Smooth muscle cell of the brain vasculature (primary cell): ENCODE measurements around the gene JUN.
"Not testable (repeated sequence)": the region's sequence is repeated elsewhere in the genome, so short reads cannot be mapped to it uniquely, and the experiment has no call there.

ENCODE experiments used
- DNase-seq: peaks from one replicate; pipeline ENCODE4 v3.0.0-alpha.2; 2012; ENCODE audit warnings: low read depth, low spot score

The JUN gene

DNA sequence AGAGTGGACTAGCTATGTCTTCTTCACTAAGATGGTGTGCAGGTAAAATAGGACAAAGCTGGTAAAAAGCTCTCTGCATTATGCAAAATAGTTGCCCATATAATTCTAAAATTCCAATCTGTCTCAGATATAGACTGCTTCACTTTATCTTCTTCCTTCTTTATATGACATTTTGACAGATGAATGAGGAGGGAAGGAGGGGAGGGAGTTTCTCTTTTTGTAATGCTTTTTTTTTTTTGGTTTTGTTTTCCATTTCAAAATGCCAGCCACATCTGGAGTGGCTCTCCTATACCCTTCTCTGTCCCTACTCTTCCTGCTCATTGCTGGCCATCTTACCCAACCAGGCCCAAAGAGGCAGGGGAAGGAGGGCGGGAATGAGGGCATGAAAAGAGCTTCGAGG is 24.2 kb upstream of the JUN start:
- no peak for DNase-seq

GRCh38 chr1:58805716-58806571 is 22.1 kb upstream of the JUN start:
- no peak for DNase-seq

- DNase-seq = no peak
Measured at GRCh38 chr1:58804853-58805565, 21.2 kb upstream of the JUN start.

DNA sequence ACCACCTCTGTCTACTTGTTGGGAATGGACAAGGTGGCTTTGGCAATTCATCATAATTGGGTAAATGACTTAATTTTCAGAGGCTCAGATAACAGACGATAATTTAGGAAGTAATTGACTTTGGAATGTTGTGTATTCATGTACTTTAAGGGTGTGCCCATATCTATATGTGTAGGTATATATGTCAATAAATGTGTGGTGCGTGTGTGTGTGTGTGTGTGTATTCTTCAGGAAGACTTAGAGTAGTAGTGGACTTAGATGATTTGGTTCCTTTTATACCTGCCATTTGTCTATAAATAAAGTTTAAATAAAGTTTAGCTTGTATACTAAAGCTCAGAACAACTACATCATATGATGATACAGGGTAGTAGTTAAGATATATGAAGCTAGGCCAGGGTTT is 20.0 kb upstream of the JUN start:
- DNase-seq = no peak

DNA sequence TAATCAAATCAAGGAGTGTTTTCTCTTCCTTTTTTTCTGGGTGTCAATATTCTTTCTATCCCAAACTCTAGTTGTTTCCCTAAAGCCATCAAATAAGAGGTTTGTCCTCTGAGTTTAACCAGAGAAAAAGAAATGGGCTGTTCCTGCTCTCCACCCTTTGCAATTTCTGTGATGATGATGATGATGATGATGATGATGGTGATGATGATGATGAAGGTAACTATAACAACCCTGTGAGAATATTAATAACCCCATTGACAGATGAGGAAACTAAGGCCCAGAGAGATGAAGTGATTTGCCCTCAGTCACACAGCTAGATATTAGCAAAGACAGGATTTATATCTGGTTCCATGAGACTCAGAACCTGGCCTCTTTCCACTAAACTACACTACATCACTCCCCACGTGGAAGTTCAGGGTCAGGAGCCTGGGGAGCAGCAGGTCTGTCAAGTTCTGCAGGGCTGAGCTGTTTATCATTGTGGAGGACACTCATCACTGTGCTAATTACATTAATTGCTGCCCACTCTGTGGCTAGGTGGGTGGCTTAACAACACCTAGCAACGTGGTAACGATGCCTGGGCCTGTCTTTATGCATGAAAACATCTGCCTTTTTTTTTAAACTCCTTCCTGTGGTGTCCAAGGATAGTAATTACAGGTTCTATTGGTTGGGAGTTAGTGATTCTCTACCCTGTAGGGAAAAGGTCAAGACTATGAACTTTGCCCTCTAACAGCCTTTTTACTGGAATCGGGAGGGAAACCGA is 19.0 kb upstream of the JUN start:
- DNase-seq = no peak

GRCh38 chr1:58801286-58801685 is 17.4 kb upstream of the JUN start:
- not testable (repeated sequence) for DNase-seq

DNA sequence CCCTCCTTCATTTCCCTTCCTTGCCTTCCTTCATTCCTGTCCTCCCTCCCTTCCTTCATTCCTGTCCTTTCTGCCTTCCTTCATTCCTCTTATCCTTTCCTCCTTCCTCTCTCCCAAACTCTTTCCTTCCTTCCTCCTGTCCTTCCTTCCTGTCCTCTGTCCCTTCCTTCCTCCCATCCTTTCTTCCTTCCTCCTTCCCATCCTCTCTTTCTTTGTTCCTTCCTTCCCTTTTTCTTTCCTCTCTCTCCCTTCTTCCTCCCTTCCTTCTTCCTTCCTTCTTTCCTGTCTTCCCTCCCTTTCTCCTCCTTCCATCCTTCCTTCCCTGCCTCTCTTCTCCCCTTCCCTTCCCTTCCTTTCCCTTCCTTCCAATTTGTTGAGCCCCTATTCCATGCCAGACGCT is 15.8 kb upstream of the JUN start:
- DNase-seq = no peak

DNA sequence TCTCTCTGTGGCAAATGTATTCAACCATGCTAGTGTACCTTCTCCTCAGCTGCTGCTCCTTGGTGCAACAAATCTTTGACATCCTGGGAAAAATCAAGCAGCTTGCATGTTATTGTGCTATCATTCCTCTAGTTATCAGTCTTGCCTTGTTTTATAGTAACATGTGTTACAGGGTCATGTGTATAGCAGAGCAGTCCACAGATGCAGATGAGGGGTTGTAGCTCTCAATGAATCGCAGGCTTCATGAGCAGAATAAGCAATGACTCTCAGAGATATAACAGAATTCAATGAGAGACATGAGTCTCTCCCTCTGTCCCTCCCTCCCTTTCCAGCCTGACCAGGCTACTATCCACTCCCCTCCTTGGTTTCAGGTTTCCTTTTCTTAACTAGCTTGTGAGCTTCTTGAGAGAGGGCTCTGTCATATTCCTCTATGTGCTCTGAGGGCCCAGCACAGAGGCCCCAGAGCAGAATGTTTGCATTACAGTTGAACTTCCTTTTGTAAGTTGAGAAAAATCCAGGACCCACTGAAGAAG is 15.1 kb upstream of the JUN start:
- DNase-seq = no peak

- no peak for DNase-seq
Measured at GRCh38 chr1:58796416-58796815, 12.6 kb upstream of the JUN start.

DNA sequence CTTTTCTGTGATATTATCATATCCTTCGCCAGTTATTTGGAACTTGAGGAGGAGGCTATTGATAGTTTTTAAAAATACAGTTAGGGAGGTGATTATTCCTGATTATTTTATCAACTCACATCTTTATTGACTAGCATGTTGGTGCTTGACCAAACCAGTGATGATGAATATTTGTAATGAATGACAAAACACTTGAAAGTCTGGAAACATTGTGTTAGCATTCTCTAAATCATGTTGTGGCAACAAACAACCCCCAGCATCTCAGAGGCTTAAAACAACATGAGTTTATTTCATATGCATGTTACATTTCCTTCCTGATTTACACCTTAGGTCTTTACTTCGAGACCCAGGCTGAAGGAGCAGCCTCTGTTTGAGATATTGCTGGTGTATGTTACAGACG is 10.7 kb upstream of the JUN start:
- DNase-seq = no peak

DNA sequence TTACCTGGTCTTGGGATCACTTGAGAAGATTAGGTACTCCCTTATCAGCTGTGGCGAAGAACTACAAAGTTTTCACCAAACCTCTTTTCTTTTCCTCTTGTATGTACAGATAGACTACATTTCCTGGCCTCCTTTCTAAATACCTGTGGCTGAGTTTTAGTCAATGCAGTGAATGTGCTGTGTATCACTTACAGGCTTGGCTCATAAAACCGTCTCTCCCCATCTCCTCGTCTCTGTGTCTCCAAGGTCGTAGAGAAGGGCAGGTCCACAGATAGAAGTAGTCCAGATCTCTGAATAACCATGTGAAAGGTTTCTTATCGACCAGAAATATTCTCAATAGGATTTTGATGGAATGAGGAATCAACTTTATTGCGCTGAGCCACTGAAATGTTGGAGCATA is 9.0 kb upstream of the JUN start:
- no peak for DNase-seq

GRCh38 chr1:58791106-58791505 is 7.3 kb upstream of the JUN start:
- DNase-seq = no peak

- no peak for DNase-seq
Measured at GRCh38 chr1:58789996-58790660, 6.3 kb upstream of the JUN start.

- DNase-seq = no peak
Measured at GRCh38 chr1:58789322-58789856, 5.5 kb upstream of the JUN start.

DNA sequence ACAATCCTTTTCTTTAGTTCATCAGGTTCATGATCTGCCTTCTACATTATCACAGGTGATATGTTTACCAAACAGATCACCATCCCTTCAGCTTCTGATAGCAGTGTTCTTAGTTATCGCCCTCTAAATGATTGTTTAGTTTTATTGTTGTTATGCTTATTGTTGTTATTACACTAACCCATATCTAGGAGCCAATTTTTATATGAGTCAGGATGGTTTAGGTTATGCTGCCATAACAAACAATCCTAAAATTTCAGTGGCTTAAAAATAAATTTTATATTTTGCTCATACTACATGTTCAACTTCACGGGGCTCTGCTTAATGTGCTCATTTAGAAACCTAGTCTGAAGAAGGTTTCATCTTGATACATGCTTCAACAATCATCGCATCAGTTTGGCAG is 4.4 kb upstream of the JUN start:
- no peak for DNase-seq

DNA sequence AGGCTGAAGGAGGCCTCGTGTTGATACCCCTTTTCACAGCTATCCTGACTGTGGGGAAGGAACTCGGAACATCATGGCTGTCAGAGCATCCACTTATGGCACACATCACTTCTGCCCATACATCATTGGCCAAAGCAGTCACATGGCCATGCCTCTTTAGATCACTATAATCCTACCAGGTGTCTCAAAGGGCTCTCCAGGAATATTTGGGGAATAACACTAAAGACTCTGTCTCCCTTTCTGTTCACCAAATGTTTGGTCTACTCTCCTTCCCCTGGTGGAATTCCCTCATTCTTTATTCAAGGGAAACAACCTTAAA is 3.0 kb upstream of the JUN start:
- DNase-seq = no peak

GRCh38 chr1:58786184-58786926 is 2.5 kb upstream of the JUN start:
- no peak for DNase-seq

DNA sequence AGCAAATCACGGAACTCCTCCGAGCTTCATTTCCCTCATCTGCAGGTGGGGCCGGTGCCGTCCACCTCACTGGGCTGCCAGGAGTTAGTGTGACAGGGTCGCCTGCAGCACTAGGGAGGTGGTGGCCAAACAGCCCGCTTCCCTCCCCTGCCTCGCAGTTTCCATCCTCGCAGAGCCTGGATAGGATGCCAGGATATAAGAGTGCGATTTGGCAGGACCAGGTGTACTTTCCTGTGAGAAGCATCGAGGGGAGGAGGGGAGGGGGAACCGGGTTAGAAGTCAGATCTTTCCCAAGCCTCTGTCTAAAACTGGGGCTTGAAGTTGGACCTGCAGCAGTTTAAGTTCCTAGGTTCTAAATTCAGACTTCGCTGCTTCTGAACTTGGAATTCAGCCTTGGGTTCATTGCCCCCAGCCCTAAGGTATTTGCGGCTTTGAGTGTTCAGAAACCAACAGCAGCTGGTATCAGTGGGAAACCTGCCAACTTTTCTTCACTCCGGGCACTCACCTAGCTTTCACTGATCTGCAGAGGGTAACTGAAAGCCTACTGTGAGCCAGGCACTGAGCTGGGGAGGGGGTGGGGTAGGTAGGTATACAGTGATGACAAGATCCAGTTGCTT is 1.7 kb upstream of the JUN start:
- no peak for DNase-seq

DNA sequence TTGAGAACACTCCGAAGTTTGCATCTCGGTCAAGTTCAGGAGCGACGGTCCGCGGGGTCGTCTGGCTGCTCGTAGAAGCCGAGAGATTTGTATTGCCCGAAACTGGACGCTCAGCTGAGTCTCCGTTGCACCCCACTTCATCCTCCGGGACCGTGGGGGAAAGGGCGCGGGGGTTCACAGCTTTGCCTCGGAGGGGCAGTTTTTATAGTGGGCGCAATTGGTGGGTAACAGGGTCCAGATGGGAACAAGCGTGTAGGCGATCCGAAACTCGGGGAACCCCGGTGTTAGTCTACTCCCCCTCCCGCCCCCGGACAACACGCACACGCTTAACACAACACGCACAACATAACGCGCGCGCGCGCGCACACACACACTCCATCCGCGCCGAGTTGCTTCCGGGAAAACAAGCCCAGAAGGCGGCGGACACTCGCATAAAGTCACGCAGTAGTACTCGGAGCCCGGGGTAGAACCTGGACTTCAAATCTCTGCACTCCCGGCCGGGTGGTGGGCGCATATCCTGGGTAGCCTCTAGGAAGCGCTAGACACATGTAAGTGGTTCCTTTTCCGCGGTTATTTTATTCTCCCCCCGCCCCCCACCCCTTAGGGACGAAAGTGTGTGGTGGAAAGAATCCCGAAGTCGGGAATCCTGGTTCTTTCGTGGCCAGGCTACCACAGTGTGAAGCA is 1.1 kb upstream of the JUN start:
- no peak for DNase-seq
